ENCODE measurements around the gene SLC16A1.

DNA sequence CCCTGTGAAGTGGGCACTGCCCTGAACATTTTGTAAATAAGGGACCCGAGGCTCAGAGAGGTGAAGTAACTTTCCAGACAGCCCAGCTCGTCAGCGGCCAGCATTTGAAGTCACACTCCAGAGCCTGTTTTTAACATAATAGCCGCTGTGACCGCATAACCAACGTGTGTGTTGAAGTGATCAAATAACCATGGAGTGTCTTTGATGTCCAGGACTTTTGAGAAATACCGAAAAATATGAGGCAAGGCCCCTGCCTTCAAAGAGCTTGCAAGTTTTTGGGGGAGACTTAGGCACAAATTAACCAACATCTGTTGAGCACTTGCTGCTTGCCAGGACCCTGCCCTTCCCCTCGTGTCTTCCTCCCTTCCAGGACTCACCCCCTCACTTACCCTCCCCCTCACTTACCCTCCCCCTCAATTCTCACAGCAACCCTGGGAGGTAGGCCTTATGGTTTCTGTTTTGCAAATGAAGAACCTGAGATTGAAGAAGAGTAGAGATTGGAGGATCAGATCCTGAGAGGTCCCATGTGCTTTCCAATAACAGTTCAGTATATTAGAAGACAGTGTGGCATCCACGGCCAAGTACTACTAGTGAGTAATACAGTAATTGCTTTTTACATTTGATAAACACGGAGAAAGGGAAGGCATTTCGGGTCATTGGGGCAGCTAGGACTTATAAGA is 1.3 kb upstream of the SLC16A1 start:
- TF ChIP-seq, protein P1, sequence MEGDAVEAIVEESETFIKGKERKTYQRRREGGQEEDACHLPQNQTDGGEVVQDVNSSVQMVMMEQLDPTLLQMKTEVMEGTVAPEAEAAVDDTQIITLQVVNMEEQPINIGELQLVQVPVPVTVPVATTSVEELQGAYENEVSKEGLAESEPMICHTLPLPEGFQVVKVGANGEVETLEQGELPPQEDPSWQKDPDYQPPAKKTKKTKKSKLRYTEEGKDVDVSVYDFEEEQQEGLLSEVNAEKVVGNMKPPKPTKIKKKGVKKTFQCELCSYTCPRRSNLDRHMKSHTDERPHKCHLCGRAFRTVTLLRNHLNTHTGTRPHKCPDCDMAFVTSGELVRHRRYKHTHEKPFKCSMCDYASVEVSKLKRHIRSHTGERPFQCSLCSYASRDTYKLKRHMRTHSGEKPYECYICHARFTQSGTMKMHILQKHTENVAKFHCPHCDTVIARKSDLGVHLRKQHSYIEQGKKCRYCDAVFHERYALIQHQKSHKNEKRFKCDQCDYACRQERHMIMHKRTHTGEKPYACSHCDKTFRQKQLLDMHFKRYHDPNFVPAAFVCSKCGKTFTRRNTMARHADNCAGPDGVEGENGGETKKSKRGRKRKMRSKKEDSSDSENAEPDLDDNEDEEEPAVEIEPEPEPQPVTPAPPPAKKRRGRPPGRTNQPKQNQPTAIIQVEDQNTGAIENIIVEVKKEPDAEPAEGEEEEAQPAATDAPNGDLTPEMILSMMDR (conservative IDR thresholded peaks at IDR 0.05; ENCODE audit: low read depth in 2 of 2), result no peak
- no peak for TF ChIP-seq EZH2phosphoT487 (IDR thresholded peaks at IDR 0.05; ENCODE audit: unreplicated experiment)
- no peak for TF ChIP-seq CREB1 (CRISPR knock-in tag; IDR thresholded peaks at IDR 0.05; ENCODE audit: low read depth)
- peak; percentile 40 for TF ChIP-seq POLR2AphosphoS5 (IDR thresholded peaks at IDR 0.05; ENCODE audit: low read depth)
- TF ChIP-seq, protein P2, sequence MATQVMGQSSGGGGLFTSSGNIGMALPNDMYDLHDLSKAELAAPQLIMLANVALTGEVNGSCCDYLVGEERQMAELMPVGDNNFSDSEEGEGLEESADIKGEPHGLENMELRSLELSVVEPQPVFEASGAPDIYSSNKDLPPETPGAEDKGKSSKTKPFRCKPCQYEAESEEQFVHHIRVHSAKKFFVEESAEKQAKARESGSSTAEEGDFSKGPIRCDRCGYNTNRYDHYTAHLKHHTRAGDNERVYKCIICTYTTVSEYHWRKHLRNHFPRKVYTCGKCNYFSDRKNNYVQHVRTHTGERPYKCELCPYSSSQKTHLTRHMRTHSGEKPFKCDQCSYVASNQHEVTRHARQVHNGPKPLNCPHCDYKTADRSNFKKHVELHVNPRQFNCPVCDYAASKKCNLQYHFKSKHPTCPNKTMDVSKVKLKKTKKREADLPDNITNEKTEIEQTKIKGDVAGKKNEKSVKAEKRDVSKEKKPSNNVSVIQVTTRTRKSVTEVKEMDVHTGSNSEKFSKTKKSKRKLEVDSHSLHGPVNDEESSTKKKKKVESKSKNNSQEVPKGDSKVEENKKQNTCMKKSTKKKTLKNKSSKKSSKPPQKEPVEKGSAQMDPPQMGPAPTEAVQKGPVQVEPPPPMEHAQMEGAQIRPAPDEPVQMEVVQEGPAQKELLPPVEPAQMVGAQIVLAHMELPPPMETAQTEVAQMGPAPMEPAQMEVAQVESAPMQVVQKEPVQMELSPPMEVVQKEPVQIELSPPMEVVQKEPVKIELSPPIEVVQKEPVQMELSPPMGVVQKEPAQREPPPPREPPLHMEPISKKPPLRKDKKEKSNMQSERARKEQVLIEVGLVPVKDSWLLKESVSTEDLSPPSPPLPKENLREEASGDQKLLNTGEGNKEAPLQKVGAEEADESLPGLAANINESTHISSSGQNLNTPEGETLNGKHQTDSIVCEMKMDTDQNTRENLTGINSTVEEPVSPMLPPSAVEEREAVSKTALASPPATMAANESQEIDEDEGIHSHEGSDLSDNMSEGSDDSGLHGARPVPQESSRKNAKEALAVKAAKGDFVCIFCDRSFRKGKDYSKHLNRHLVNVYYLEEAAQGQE (IDR thresholded peaks at IDR 0.05; ENCODE audit: unreplicated experiment), result no peak
- TF ChIP-seq JUNB (IDR thresholded peaks at IDR 0.05; ENCODE audit: unreplicated experiment), result no peak
- TF ChIP-seq EZH2 (IDR thresholded peaks at IDR 0.05; ENCODE audit: low read depth, unreplicated experiment), result no peak

Measured in GM23338 (cell line).